Endothelial cell of umbilical vein (primary cell): ENCODE measurements around the gene RBP4. TPM values are rescaled to one million over a fixed set of nuclear protein-coding genes. Genes with fewer than 3 reads are reported as not detected.

Source experiments
- BruUV-seq: library from RNA; stranded (reverse); fragments of 400-500 nt; replicated peaks from 2 replicates; lab custom pipeline; 2021; lab: Mats Ljungman, UMichigan
- CTCF ChIA-PET: fragments of 300-600, 350-600 bp; sonication (Branson Sonifier 250); formaldehyde crosslinking; loops from one replicate; lab custom pipeline; 2021; ENCODE audit warnings: antibody characterized with exemption, inconsistent platforms; lab: Charles Lee
- POLR2A ChIA-PET: fragments of 300-600, 350-600 bp; sonication (Branson Sonifier 250); formaldehyde crosslinking; loops from one replicate; lab custom pipeline; 2021; ENCODE audit warnings: antibody characterized with exemption, inconsistent platforms; lab: Charles Lee
- DNase-seq: peaks from one replicate; pipeline ENCODE4 v3.0.0-alpha.2; 2011; ENCODE audit warnings: low read depth, low spot score
- FAIRE-seq: peaks from 2 replicates; lab custom pipeline; 2011; peaks lifted over from hg19 to GRCh38; lab: Jason Lieb, UNC
- H2AFZ ChIP-seq: 2 replicates; pipeline ENCODE4 v1.6.0; 2012; ENCODE audit warnings: low read depth, low read length, control low read depth, inconsistent platforms
- H3K27ac ChIP-seq: 2 replicates; pipeline ENCODE4 v1.5.1; 2011; ENCODE audit warnings: low read depth, mild to moderate bottlenecking, control low read depth, low read length, moderate library complexity; ENCODE audit not compliant: insufficient read depth
- H3K27me3 ChIP-seq, 2 experiments: 2 replicates each; pipeline versions ENCODE4 v1.6.0 to v1.6.1; 2011; ENCODE audit warnings: low read length in 2 of 2, mixed read lengths in 1 of 2; ENCODE audit not compliant: control insufficient read depth in 2 of 2, insufficient read depth in 2 of 2
- H3K36me3 ChIP-seq, 2 experiments: 2 replicates in 1 of 2; 3 replicates in 1 of 2; pipeline ENCODE4 v1.5.1; 2011; ENCODE audit warnings: low read length in 2 of 2, mild to moderate bottlenecking in 1 of 2, moderate library complexity in 1 of 2; ENCODE audit not compliant: control insufficient read depth in 2 of 2, insufficient read depth in 2 of 2; ENCODE audit errors: extremely low read depth in 1 of 2
- H3K4me1 ChIP-seq: 3 replicates; pipeline ENCODE4 v1.5.1; 2011; ENCODE audit warnings: mild to moderate bottlenecking, low read length; ENCODE audit not compliant: control insufficient read depth, insufficient read depth; ENCODE audit errors: extremely low read depth
- H3K4me2 ChIP-seq: 2 replicates; pipeline ENCODE4 v1.6.1; 2011; ENCODE audit warnings: low read length, control low read depth, mixed read lengths; ENCODE audit not compliant: insufficient read depth
- H3K4me3 ChIP-seq, 3 experiments: fragments of 200-600 bp in 1 of 3; sonication (generic), shearing (Covaris generic) in 1 of 3; replicated peaks in 1 of 3; 2 replicates each; pipeline ENCODE4 v1.5.1; 2011 to 2016; ENCODE audit warnings: control low read depth in 3 of 3, low read length in 3 of 3, mild to moderate bottlenecking in 2 of 3, inconsistent platforms in 1 of 3, low read depth in 1 of 3, moderate library complexity in 1 of 3; ENCODE audit not compliant: insufficient read depth in 1 of 3
- H3K79me2 ChIP-seq: 2 replicates; pipeline ENCODE4 v1.6.0; 2012; ENCODE audit warnings: low read length, inconsistent platforms; ENCODE audit not compliant: control insufficient read depth, insufficient read depth
- H3K9ac ChIP-seq: replicated peaks from 2 replicates; pipeline ENCODE3; 2011; ENCODE audit warnings: low read length, control low read depth; ENCODE audit not compliant: insufficient read depth; ENCODE audit errors: extremely low read depth
- H3K9me1 ChIP-seq: replicated peaks from 3 replicates; pipeline ENCODE4 v1.6.0; 2011; ENCODE audit warnings: mild to moderate bottlenecking, low read length; ENCODE audit not compliant: control insufficient read depth, insufficient read depth; ENCODE audit errors: extremely low read depth
- H3K9me3 ChIP-seq: replicated peaks from 2 replicates; pipeline ENCODE4 v1.5.1; 2012; ENCODE audit warnings: low read length, inconsistent platforms; ENCODE audit not compliant: control insufficient read depth, insufficient read depth
- H4K20me1 ChIP-seq: replicated peaks from 2 replicates; pipeline ENCODE3; 2011; ENCODE audit warnings: mild to moderate bottlenecking, low read length; ENCODE audit not compliant: control insufficient read depth, insufficient read depth; ENCODE audit errors: extremely low read depth
- CTCF ChIP-seq, 2 donors: IDR thresholded peaks; 1 replicate in 1 of 2; 2 replicates in 1 of 2; pipeline ENCODE4 v1.5.1; 2011; ENCODE audit warnings: low read length in 2 of 2, mild to moderate bottlenecking in 2 of 2, moderate library complexity in 2 of 2, control low read depth in 1 of 2, inconsistent platforms in 1 of 2, low read depth in 1 of 2; ENCODE audit not compliant: insufficient read depth in 1 of 2; ENCODE audit errors: extremely low read depth in 1 of 2
- EZH2 ChIP-seq: IDR thresholded peaks from 2 replicates; pipeline ENCODE4 v1.6.1; 2012; ENCODE audit warnings: borderline replicate concordance, low read depth, mild to moderate bottlenecking, moderate library complexity, low read length, inconsistent platforms; ENCODE audit not compliant: severe bottlenecking
- FOS ChIP-seq: IDR thresholded peaks from 2 replicates; pipeline ENCODE4 v1.6.1; 2011; ENCODE audit warnings: mild to moderate bottlenecking, low read length, moderate library complexity, borderline replicate concordance; ENCODE audit not compliant: insufficient read depth
- GATA2 ChIP-seq: IDR thresholded peaks from 2 replicates; pipeline ENCODE4 v1.7.0; 2011; ENCODE audit warnings: low read depth, mild to moderate bottlenecking, moderate library complexity, mixed read lengths, low read length; ENCODE audit not compliant: insufficient read length, insufficient read depth
- JUN ChIP-seq: IDR thresholded peaks from 2 replicates; pipeline ENCODE4 v1.6.1; 2011; ENCODE audit warnings: borderline replicate concordance, low read depth; ENCODE audit not compliant: insufficient read length, insufficient read depth
- MAX ChIP-seq: IDR thresholded peaks from 2 replicates; pipeline ENCODE4 v1.6.1; 2011; ENCODE audit not compliant: insufficient read depth, insufficient read length
- POLR2AphosphoS5 ChIP-seq: IDR thresholded peaks from 2 replicates; pipeline ENCODE4 v1.6.1; 2012; ENCODE audit warnings: low read depth, mild to moderate bottlenecking, control low read depth, low read length, moderate library complexity; ENCODE audit not compliant: insufficient read depth
- dilution Hi-C: fragments of 300-500 bp; cut with MboI; formaldehyde crosslinking; loops from one replicate; pipeline ENCODE4 v1.15.0; 2019; ENCODE audit warnings: low sequenced_read_pairs; ENCODE audit not compliant: extremely low pct_ligation_motif_present
- intact Hi-C: fragments of 100-400 bp; cut with micrococcal nuclease; formaldehyde crosslinking; loops from one replicate; pipeline ENCODE4 v1.10.0; 2022
- polyA plus RNA-seq, 4 experiments: library from polyadenylated mRNA; depleted of rRNA in 3 of 4; stranded (reverse) in 3 of 4; unstranded in 1 of 4; fragments of >200 nt; gene quantifications; 2 replicates each; pipeline versions ENCODE4 v1.2.1 to v1.2.3, GENCODE V29; 2011 to 2012; ENCODE audit warnings: missing spikeins in 1 of 4
- total RNA-seq: library from RNA; stranded (reverse); gene quantifications from 2 replicates; pipeline ENCODE4 v1.2.3, GENCODE V29; 2021

Gene RBP4
- total and polyA plus RNA-seq, 2 donors (not counting 3 experiments of a cell fraction or from before 2014, with no cell fraction given): not detected

GRCh38 chr10:93615576-93616235 lies 14.7 kb upstream of the RBP4 start:
- no peaks in the 10 kb centered on the region for H3K4me1 ChIP-seq
- ChIA-PET POLR2A (no interaction called here), CTCF (interaction anchor here (0.7 kb wide), 1 partner anchor 61 kb away, joined by 4 read pairs; no protein-coding TSS in a partner anchor)
- H3K36me3 ChIP-seq: no peaks in the 10 kb centered on the region
- H3K4me3 ChIP-seq: no peak overlapping the region
- no peaks in the 10 kb centered on the region for H4K20me1 ChIP-seq
- H2AFZ ChIP-seq: no peak overlapping the region
- no peak overlapping the region for H3K4me2 ChIP-seq
- FAIRE-seq (no peak), DNase-seq (no peak)
- dilution Hi-C loops: no loop called here
- H3K9me1 ChIP-seq: no peaks in the 10 kb centered on the region
- H3K9ac ChIP-seq: no peak overlapping the region
- H3K9me3 ChIP-seq: no peaks in the 10 kb centered on the region
- H3K79me2 ChIP-seq: no peaks in the 10 kb centered on the region
- no TSS peak for BruUV-seq
- H3K27me3 ChIP-seq: peaks cover 5 to 6% of the 10 kb centered on the region in 2 experiments
- intact Hi-C loops: no loop called here
- TF ChIP-seq JUN: no peak
- TF ChIP-seq FOS: no peak
- no peak for TF ChIP-seq GATA2
- no peak for TF ChIP-seq POLR2AphosphoS5
- TF ChIP-seq CTCF (IDR thresholded peaks at IDR 0.05; ENCODE audit: extremely low read depth in 1 of 2, insufficient read depth in 1 of 2, low read depth in 1 of 2, low read length in 2 of 2): no peak
- no peak for TF ChIP-seq EZH2
- TF ChIP-seq MAX: no peak
- H3K27ac ChIP-seq: no peak overlapping the region
